Lung (tissue), 12 donors: ENCODE measurements around the gene LACC1. TPM values are rescaled to one million over a fixed set of nuclear protein-coding genes. Genes with fewer than 3 reads are reported as not detected.
A peak's percentile ranks its signal among the peaks of the same experiment; 100 is the strongest.

Source experiments
- ATAC-seq: fragments of 200-7000 bp; cut with Tn5 transposase; one replicate; pipeline ENCODE4 v1.9.1; 2020; ENCODE audit warnings: moderate number of reproducible peaks; ENCODE audit not compliant: insufficient read depth, low FRiP score
- DNase-seq, 3 donors: peaks; one replicate each; pipeline ENCODE4 v3.0.0-alpha.2; 2013 to 2017
- H3K27ac ChIP-seq, 2 donors: one replicate each; pipeline ENCODE4 v1.5.1; 2013; ENCODE audit warnings: mild to moderate bottlenecking in 2 of 2, moderate library complexity in 2 of 2, control low read depth in 1 of 2, inconsistent platforms in 1 of 2, low read depth in 1 of 2, low read length in 1 of 2
- H3K27me3 ChIP-seq, 3 donors: one replicate each; pipeline ENCODE4 v1.5.1; 2013; ENCODE audit warnings: low read length in 2 of 3; ENCODE audit not compliant: control insufficient read depth in 3 of 3, insufficient read depth in 3 of 3
- H3K36me3 ChIP-seq, 4 donors: one replicate each; pipeline ENCODE4 v1.5.1; 2013; ENCODE audit warnings: low read length in 4 of 4, mild to moderate bottlenecking in 1 of 4, moderate library complexity in 1 of 4; ENCODE audit not compliant: control insufficient read depth in 4 of 4, insufficient read depth in 4 of 4
- H3K4me1 ChIP-seq, 5 donors: one replicate each; pipeline ENCODE4 v1.5.1; 2013; ENCODE audit warnings: low read length in 5 of 5, mild to moderate bottlenecking in 2 of 5, moderate library complexity in 1 of 5; ENCODE audit not compliant: control insufficient read depth in 5 of 5, insufficient read depth in 5 of 5
- H3K4me3 ChIP-seq: one replicate; pipeline ENCODE4 v1.5.1; 2013; ENCODE audit warnings: mild to moderate bottlenecking, control low read depth, moderate library complexity
- H3K9ac ChIP-seq, 2 donors: one replicate each; pipeline ENCODE4 v1.5.1; 2013; ENCODE audit warnings: low read length in 2 of 2, control low read depth in 1 of 2; ENCODE audit not compliant: insufficient read depth in 1 of 2
- H3K9me3 ChIP-seq, 4 donors: one replicate each; pipeline ENCODE4 v1.5.1; 2013; ENCODE audit warnings: low read length in 3 of 4, mild to moderate bottlenecking in 1 of 4, moderate library complexity in 1 of 4; ENCODE audit not compliant: control insufficient read depth in 4 of 4, insufficient read depth in 3 of 4
- WGBS, 2 donors: extraction: QIAGEN DNeasy Blood & Tissue Kit; methylation state at CpG; one replicate each; pipeline ENCODE4 v1.1.7; 2013; 5-methylcytosine and 5-hydroxymethylcytosine counted together
- polyA plus RNA-seq, 2 donors: library from polyadenylated mRNA; stranded (reverse); fragments of 200-250 nt; gene quantifications; one replicate each; pipeline ENCODE4 v1.2.1, GENCODE V29; 2013
- total RNA-seq, 2 donors: library from RNA; depleted of rRNA in 1 of 2; stranded (reverse); fragments of >200 nt in 1 of 2; gene quantifications; one replicate each; pipeline ENCODE4 v1.2.1, GENCODE V29; 2014 to 2021
- TF ChIP-seq, protein P1 (sequence below): IDR thresholded peaks from 2 replicates; pipeline ENCODE4 v1.5.1; 2012; ENCODE audit warnings: mild to moderate bottlenecking; ENCODE audit errors: control extremely low read depth, extremely low read depth
- donor health status: control.
- donor health status: control.
- donor health status: Bipolar disorder and iron deficiency.
- donor health status: healthy.
- donor health status: DM: yes; HTN: yes; CAD: no.

The LACC1 gene
- total and polyA plus RNA-seq, 4 donors: 4.9 to 11.0 (median 7.2) TPM

DNA sequence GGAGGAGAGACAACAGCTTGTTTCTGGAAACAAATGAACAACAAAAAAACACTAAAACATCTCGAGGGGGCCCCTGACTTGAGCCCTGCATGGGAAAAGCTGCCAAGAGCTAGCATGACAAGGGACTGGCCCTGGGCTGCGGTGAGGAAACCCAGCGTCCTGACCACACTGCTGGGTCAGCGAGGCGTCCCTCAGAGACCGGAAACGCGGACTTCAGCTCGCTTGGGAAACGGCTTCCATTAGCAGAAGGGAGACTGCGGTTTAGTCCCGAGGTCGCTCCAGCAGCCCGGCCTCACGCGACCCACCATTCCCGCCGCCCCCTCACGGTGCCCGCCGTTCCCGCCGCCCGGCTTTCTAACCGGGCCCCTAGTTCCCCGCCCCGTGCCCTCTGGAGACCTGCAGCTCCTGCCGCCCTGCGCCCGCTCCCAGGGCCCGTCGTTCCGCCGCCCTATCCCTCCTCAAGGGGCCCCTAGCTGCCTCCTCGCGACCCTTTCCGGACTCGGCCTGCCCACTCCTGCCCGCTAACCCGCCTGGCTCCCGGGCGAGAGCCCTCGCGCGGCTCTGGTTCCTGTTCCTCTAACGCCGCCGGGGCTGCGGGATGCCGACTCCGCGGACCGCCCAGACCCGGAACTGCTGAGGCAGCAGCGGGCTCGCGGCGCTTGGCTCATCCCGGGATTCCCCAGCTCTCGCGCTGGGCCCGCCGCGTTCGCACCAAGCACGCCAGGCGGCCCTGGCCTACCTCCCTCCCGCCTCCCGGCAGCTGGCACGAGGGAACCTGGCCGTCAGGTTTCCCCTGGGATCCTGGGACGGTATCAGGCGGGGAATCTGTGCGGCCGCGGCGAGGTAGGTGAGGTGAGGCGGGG is 581 bp upstream of the LACC1 start, which contains the start of gene CCDC122:
Gene CCDC122, minus strand, starts transcription at position 849 of the 863 bp plus-strand sequence. CDS start 10,364 bp downstream, outside the sequence.
- Histone ChIP-seq H3K4me1 (peaks cover 0 to 29% (median 0%) of the 10 kb centered on the region in 5 donors), H3K9me3 (no peaks in the 10 kb centered on the region), H3K36me3 (no peaks in the 10 kb centered on the region), H3K4me3 (peak within 1 kb of the TSS; percentile 79), H3K9ac (peak within 1 kb of the TSS; percentile 7 to 59), H3K27me3 (peaks cover 0 to 7% (median 0%) of the 10 kb centered on the region in 3 donors), H3K27ac (peak within 1 kb of the TSS; percentile 87 to 99)
- ATAC-seq: peak; percentile 86
- peak; percentile 84 to 87 (median 86) for DNase-seq
- TF ChIP-seq, protein P1, sequence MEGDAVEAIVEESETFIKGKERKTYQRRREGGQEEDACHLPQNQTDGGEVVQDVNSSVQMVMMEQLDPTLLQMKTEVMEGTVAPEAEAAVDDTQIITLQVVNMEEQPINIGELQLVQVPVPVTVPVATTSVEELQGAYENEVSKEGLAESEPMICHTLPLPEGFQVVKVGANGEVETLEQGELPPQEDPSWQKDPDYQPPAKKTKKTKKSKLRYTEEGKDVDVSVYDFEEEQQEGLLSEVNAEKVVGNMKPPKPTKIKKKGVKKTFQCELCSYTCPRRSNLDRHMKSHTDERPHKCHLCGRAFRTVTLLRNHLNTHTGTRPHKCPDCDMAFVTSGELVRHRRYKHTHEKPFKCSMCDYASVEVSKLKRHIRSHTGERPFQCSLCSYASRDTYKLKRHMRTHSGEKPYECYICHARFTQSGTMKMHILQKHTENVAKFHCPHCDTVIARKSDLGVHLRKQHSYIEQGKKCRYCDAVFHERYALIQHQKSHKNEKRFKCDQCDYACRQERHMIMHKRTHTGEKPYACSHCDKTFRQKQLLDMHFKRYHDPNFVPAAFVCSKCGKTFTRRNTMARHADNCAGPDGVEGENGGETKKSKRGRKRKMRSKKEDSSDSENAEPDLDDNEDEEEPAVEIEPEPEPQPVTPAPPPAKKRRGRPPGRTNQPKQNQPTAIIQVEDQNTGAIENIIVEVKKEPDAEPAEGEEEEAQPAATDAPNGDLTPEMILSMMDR: no peak
- 0% methylated on average over 73 to 78 of the region's 78 CpGs for whole genome bisulfite sequencing, 2 donors

DNA sequence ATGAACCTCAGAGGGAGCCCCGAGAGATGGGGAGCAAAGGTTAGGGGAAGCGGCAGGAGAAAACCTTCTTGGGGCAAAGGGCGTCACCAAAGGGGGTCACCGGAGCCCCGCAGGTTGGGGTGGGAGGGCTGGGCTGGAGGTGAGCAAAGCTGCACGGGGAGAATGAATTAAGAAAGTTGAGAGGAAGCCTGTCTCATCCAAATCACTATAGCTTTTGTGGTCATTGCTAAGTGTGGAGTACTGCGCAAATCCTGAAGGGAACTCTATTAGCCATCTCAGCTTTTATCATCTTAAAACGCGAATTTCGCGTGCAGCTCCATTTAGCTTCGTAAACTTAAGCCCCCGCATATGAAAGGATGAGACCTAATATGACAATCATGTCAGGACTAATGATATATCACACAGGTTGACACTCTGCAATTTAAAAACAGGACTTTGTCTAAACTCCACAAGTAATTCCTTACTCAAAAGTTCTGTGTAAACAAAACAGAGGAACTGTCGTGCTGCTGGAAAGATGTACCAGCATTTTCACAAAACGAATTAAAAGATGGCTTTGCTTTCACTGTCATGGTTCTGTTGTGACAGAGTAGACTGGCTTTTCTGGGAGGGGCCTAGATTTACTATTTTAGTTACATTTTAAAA is 631 bp downstream of the LACC1 start:
- 38% methylated on average over 15 of the region's 15 CpGs for WGBS, 2 donors
- H3K9me3 ChIP-seq: no peaks in the 10 kb centered on the region
- DNase-seq (peak in 2 of 3 donors; percentile 24 to 54), ATAC-seq (no peak)
- TF ChIP-seq, protein P1: no peak
- H3K4me1 ChIP-seq: peaks cover 0 to 29% (median 0%) of the 10 kb centered on the region in 5 donors
- H3K27ac ChIP-seq: peak overlapping the region in 1 of 2 donors; percentile 99
- H3K4me3 ChIP-seq: peak overlapping the region; percentile 79
- H3K36me3 ChIP-seq: no peaks in the 10 kb centered on the region
- peaks cover 0 to 7% (median 0%) of the 10 kb centered on the region in 3 donors for H3K27me3 ChIP-seq
- no peak overlapping the region for H3K9ac ChIP-seq

DNA sequence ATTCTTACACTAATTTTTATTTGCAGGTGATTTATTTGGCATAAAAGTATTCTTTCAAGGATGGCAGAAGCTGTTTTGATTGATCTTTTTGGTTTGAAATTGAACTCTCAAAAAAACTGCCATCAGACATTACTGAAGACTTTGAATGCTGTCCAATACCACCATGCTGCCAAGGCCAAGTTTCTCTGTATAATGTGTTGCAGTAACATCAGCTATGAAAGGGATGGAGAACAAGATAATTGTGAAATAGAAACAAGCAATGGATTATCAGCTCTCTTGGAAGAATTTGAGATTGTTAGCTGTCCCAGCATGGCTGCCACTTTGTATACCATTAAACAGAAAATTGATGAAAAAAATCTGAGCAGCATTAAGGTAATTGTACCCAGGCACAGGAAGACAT is 1.2 kb downstream of the LACC1 start:
- TF ChIP-seq, protein P1: no peak
- DNase-seq (peak in 2 of 3 donors; percentile 45 to 48), ATAC-seq (no peak)
- H3K36me3 ChIP-seq: no peaks in the 10 kb centered on the region
- no peak overlapping the region for H3K27ac ChIP-seq
- H3K9ac ChIP-seq: no peak overlapping the region
- H3K9me3 ChIP-seq: no peaks in the 10 kb centered on the region
- peaks cover 0 to 29% (median 0%) of the 10 kb centered on the region in 5 donors for H3K4me1 ChIP-seq
- no peak overlapping the region for H3K4me3 ChIP-seq
- peaks cover 0 to 7% (median 0%) of the 10 kb centered on the region in 3 donors for H3K27me3 ChIP-seq
